Spleen (tissue), 11 donors: ENCODE results near the gene DEPDC7. TPM values are rescaled to one million over a fixed set of nuclear protein-coding genes. Genes with fewer than 3 reads are reported as not detected.
"Not testable (repeated sequence)": the region's sequence is repeated elsewhere in the genome, so short reads cannot be mapped to it uniquely, and the experiment has no call there.

ENCODE experiments used
- DNase-seq: peaks from one replicate; pipeline ENCODE4 v3.0.0-alpha.2; 2020
- H3K27ac ChIP-seq, 8 donors: fragments of 200-600 bp; sonication (generic) in 7 of 8; 1 replicate in 4 of 8; 2 replicates in 4 of 8; pipeline versions ENCODE4 v1.5.0 to v1.8.0; 2016 to 2021; ENCODE audit warnings: inconsistent platforms in 4 of 8, mild to moderate bottlenecking in 4 of 8, moderate library complexity in 1 of 8
- H3K27me3 ChIP-seq, 7 donors: fragments of 200-600 bp; sonication (generic) in 6 of 7; replicated peaks in 1 of 7; 1 replicate in 4 of 7; 2 replicates in 3 of 7; pipeline versions ENCODE4 v1.5.0 to v1.8.0; 2016 to 2021; ENCODE audit warnings: inconsistent platforms in 3 of 7, mild to moderate bottlenecking in 1 of 7
- H3K36me3 ChIP-seq, 6 donors: fragments of 200-600 bp; sonication (generic) in 5 of 6; 1 replicate in 4 of 6; 2 replicates in 2 of 6; pipeline versions ENCODE4 v1.5.0 to v1.8.0; 2016 to 2021; ENCODE audit warnings: inconsistent platforms in 2 of 6
- H3K4me1 ChIP-seq, 6 donors: fragments of 200-600 bp; sonication (generic) in 5 of 6; 1 replicate in 3 of 6; 2 replicates in 3 of 6; pipeline versions ENCODE4 v1.5.0 to v1.8.0; 2016 to 2021; ENCODE audit warnings: inconsistent platforms in 3 of 6
- H3K4me3 ChIP-seq, 8 donors: fragments of 200-600 bp; sonication (generic) in 7 of 8; 1 replicate in 4 of 8; 2 replicates in 4 of 8; pipeline versions ENCODE4 v1.5.0 to v1.8.0; 2016 to 2021; ENCODE audit warnings: inconsistent platforms in 4 of 8, mild to moderate bottlenecking in 4 of 8, moderate library complexity in 2 of 8
- H3K9me3 ChIP-seq, 8 donors: fragments of 200-600 bp; sonication (generic) in 7 of 8; 1 replicate in 4 of 8; 2 replicates in 4 of 8; pipeline versions ENCODE4 v1.5.0 to v1.8.0; 2016 to 2021; ENCODE audit warnings: inconsistent platforms in 4 of 8
- CTCF ChIP-seq, 11 experiments: fragments of 200-600 bp in 7 of 11; fragments of 450-650 bp in 4 of 11; sonication (generic) in 4 of 11; IDR thresholded peaks in 8 of 11; conservative IDR thresholded peaks in 3 of 11; 1 replicate in 7 of 11; 2 replicates in 4 of 11; pipeline versions ENCODE4 v1.4.0 to v1.8.0; 2016 to 2021; ENCODE audit warnings: antibody characterized with exemption in 11 of 11, inconsistent platforms in 4 of 11, mild to moderate bottlenecking in 1 of 11
- POLR2A ChIP-seq, 3 donors: fragments of 450-650 bp; IDR thresholded peaks; one replicate each; pipeline ENCODE4 v1.5.1; 2017; ENCODE audit warnings: antibody characterized with exemption in 3 of 3, mild to moderate bottlenecking in 1 of 3
- POLR2AphosphoS5 ChIP-seq, 3 donors: sonication (generic); formaldehyde crosslinking; IDR thresholded peaks; one replicate each; pipeline ENCODE4 v1.5.1; 2017; ENCODE audit warnings: antibody characterized with exemption in 3 of 3
- WGBS, 5 donors: extraction: QIAGEN DNeasy Blood & Tissue Kit in 3 of 5; methylation state at CpG; one replicate each; pipeline versions ENCODE4 v1.1.5 to v1.1.7; 2013 to 2018; 5-methylcytosine and 5-hydroxymethylcytosine counted together
- intact Hi-C: fragments of 100-400 bp; cut with DNase I; formaldehyde crosslinking; loops from one replicate; pipeline ENCODE4 v1.15.0; 2023; ENCODE audit warnings: low total_unique reads
- polyA plus RNA-seq, 3 donors: library from polyadenylated mRNA; stranded (reverse); fragments of 200-250 nt; gene quantifications; one replicate each; pipeline ENCODE4 v1.2.1, GENCODE V29; 2013
- total RNA-seq, 7 donors: library from RNA; depleted of rRNA in 3 of 7; stranded (reverse); fragments of >200 nt in 3 of 7; fragmentation: NEBNext Ultra II Directional in 4 of 7; extraction: Animal tissue kit (Norgen Biotek cat#: 25700) in 4 of 7; gene quantifications; one replicate each; pipeline versions ENCODE4 v1.1.0 to v1.2.1, GENCODE V29; 2016 to 2021
- donor health status: healthy with polysubstance abuse.
- donor health status: DM: no; HTN: no; CAD: no; lungs with moderate emphysema.
- donor health status: DM: no; HTN: no; CAD: no.
- donor health status: Bipolar disorder and iron deficiency.
- donor health status: healthy.
- donor health status: DM: no; HTN: no; CAD: no.
- donor health status: DM: yes; HTN: yes; CAD: no.

The DEPDC7 gene
- total and polyA plus RNA-seq, 10 donors, result 0.30 to 0.88 (median 0.54) TPM; not detected in 3

GRCh38 chr11:33045551-33046255 is 30.0 kb downstream of the DEPDC7 start:
- intact Hi-C loops, result no loop called here
- Histone ChIP-seq H3K4me1 (peaks cover 4 to 55% (median 10%) of the 10 kb centered on the region in 6 donors), H3K9me3 (no peaks in the 10 kb centered on the region), H3K36me3 (peaks cover 0 to 47% (median 0%) of the 10 kb centered on the region in 6 donors), H3K27ac (no peak overlapping the region), H3K4me3 (no peak overlapping the region), H3K27me3 (no peaks in the 10 kb centered on the region)
- no peak for TF ChIP-seq CTCF (IDR thresholded peaks at IDR 0.05 in 8 of 11, conservative IDR thresholded peaks at IDR 0.05 in 3 of 11)
- no peak for TF ChIP-seq POLR2AphosphoS5 (IDR thresholded peaks at IDR 0.05)
- no peak for TF ChIP-seq POLR2A (IDR thresholded peaks at IDR 0.05)
- 91 to 94% (median 93%) methylated on average over 8 of the region's 8 CpGs for WGBS, 5 donors
- DNase-seq, result no peak

GRCh38 chr11:33048701-33049100 is 33.0 kb downstream of the DEPDC7 start:
- 45 to 64% (median 47%) methylated on average over 6 of the region's 6 CpGs for WGBS, 5 donors
- peak overlapping the region in 6 of 8 donors; percentile 25 to 75 (median 63) for H3K27ac ChIP-seq
- DNase-seq, H3K27me3 ChIP-seq, H3K4me3 ChIP-seq, intact Hi-C loops, H3K9me3 ChIP-seq: not testable (repeated sequence)
- H3K36me3 ChIP-seq, result peaks cover 0 to 51% (median 0%) of the 10 kb centered on the region in 6 donors
- peak in 1 of 3 donors; percentile 51 for TF ChIP-seq POLR2AphosphoS5 (IDR thresholded peaks at IDR 0.05)
- peaks cover 0 to 52% (median 4%) of the 10 kb centered on the region in 6 donors for H3K4me1 ChIP-seq

GRCh38 chr11:33049565-33050408 is 34.1 kb downstream of the DEPDC7 start:
- not testable (repeated sequence) for DNase-seq
- peaks cover 0 to 49% (median 4%) of the 10 kb centered on the region in 6 donors for H3K4me1 ChIP-seq

GRCh38 chr11:33052231-33052630 is 36.6 kb downstream of the DEPDC7 start:
- 40 to 69% (median 54%) methylated on average over 2 of the region's 2 CpGs for WGBS, 5 donors
- H3K27ac ChIP-seq, result peak overlapping the region in 5 of 8 donors; percentile 6 to 82 (median 39)
- TF ChIP-seq POLR2A (IDR thresholded peaks at IDR 0.05), result no peak
- no peak for TF ChIP-seq POLR2AphosphoS5 (IDR thresholded peaks at IDR 0.05)
- TF ChIP-seq CTCF (IDR thresholded peaks at IDR 0.05 in 8 of 11, conservative IDR thresholded peaks at IDR 0.05 in 3 of 11), result no peak

More at GRCh38 chr11:33049565-33050408, 34.1 kb downstream of the DEPDC7 start:
- H3K4me3 ChIP-seq, intact Hi-C loops, H3K27me3 ChIP-seq, H3K9me3 ChIP-seq: not testable (repeated sequence)
- 95 to 97% (median 96%) methylated on average over 3 of the region's 3 CpGs for WGBS, 5 donors
- H3K27ac ChIP-seq, result peak overlapping the region in 6 of 8 donors; percentile 25 to 75 (median 63)
- peaks cover 0 to 52% (median 0%) of the 10 kb centered on the region in 6 donors for H3K36me3 ChIP-seq

GRCh38 chr11:33055375-33055774 is 39.7 kb downstream of the DEPDC7 start:
- H3K4me1 ChIP-seq, result peaks cover 0 to 30% (median 1%) of the 10 kb centered on the region in 6 donors
- no peak for DNase-seq
- intact Hi-C loops, result no loop called here
- no peak overlapping the region for H3K4me3 ChIP-seq
- H3K36me3 ChIP-seq, result peaks cover 0 to 71% (median 26%) of the 10 kb centered on the region in 6 donors
- TF ChIP-seq CTCF (IDR thresholded peaks at IDR 0.05 in 8 of 11, conservative IDR thresholded peaks at IDR 0.05 in 3 of 11) (no peak), POLR2A (IDR thresholded peaks at IDR 0.05) (no peak), POLR2AphosphoS5 (IDR thresholded peaks at IDR 0.05) (no peak)
- H3K27ac ChIP-seq, result no peak overlapping the region
- H3K9me3 ChIP-seq, result no peaks in the 10 kb centered on the region
- no peaks in the 10 kb centered on the region for H3K27me3 ChIP-seq

More at GRCh38 chr11:33052231-33052630, 36.6 kb downstream of the DEPDC7 start:
- no peak for DNase-seq
- peaks cover 0 to 55% (median 0%) of the 10 kb centered on the region in 6 donors for H3K36me3 ChIP-seq
- H3K4me1 ChIP-seq, result peaks cover 0 to 49% (median 4%) of the 10 kb centered on the region in 6 donors
- intact Hi-C loops, result no loop called here
- no peaks in the 10 kb centered on the region for H3K9me3 ChIP-seq
- peak overlapping the region in 1 of 8 donors; percentile 14 for H3K4me3 ChIP-seq
- no peaks in the 10 kb centered on the region for H3K27me3 ChIP-seq
